GM18507 (cell line): ENCODE results near the gene RFX4.

ENCODE experiments used
- DNase-seq: peaks from one replicate; pipeline ENCODE4 v3.0.0; 2011; ENCODE audit warnings: low read depth; ENCODE audit not compliant: insufficient read length; ENCODE audit errors: extremely low spot score
- FAIRE-seq: peaks from 2 replicates; lab custom pipeline; 2011; peaks lifted over from hg19 to GRCh38; lab: Jason Lieb, UNC

RFX4 gene

DNA sequence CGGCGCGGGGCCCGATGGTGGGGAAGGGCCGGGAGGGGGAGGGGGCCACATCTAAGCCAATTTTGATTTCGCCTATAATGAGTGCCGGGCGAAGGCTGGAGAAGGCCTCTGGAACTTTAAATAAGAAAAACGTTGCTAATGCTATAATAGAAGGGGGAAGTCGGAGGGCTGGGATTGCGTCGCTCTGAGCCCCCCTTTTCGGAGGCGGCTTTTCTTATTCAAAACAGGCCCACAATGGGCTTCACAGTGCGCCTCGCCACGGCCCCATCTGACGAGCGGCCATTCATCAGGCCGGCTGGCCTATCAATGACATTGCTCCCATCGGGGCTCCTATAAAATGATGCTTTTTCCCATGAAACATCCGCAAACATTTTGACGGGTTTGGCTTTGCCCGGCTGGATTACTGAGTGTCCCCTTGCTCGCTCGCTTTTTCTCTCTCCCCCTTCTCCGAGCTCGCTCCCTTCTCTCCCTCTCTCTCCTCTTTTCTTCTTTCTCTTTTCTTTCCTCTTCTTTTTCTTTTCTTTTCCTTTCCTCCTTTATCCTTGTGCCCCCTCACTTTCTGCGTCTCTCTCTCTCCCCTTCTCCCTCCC lies at the start of gene RFX4:
RFX4 (plus strand) TSS at position 364 of the 590 bp plus-strand sequence. CDS start 317 bp downstream, outside the sequence.
- FAIRE-seq (no peak), DNase-seq (no peak)

DNA sequence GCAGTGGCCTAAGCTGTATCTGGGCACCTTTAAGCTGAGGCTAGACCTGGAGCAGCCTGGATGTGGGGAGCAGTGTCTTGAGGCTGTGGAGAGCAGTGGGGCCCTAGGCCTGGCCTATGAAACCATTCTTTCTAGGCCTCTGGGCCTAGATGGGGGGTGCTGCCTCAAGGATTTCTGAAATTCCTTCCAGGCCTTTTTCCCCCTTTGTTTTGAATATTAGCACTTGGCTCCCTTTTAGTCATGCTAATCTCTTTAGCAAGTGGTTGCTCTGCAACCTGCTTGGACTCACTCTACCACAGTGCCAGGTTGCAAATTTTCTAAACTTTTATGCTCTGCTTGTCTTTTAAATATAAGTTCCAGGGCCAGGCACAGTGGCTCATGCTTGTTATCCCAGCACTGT lies 41.6 kb upstream of the RFX4 start:
- FAIRE-seq, result no peak
- DNase-seq, result no peak

DNA sequence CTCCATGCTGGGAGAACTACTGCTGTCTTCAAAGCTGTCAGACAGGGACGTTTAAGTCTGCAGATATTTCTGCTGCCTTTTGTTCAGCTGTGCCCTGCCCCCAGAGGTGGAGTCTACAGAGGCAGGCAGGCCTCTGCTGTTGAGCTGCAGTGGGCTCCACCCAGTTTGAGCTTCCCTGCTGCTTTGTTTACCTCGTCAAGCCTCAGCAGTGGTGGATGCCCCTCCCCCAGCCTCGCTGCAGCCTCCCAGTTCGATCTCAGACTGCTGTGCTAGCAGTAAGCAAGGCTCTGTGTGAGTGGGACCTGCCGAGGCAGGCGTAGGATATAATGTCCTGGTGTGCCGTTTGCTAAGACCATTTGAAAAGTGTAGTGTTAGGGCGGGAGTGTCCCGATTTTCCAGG lies 31.4 kb upstream of the RFX4 start:
- no peak for FAIRE-seq
- no peak for DNase-seq

DNA sequence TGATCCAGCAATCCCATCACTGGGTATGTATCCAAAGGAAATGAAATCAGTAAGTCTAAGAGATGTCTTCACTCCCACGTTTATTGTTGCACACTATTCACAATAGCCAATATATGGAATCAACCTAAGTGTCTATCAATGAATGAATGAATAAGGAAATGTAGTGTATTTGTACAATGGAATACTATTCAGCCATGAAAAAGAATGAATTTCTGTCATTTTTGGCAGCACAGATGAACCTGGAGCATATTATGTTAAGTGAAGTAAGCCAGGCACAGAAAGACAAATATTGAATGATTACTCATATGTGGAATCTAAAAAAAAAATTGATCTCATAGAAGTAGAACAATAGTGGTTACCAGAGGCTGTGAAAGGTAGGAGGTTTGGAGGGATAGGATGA lies 30.6 kb upstream of the RFX4 start:
- no peak for DNase-seq
- no peak for FAIRE-seq

DNA sequence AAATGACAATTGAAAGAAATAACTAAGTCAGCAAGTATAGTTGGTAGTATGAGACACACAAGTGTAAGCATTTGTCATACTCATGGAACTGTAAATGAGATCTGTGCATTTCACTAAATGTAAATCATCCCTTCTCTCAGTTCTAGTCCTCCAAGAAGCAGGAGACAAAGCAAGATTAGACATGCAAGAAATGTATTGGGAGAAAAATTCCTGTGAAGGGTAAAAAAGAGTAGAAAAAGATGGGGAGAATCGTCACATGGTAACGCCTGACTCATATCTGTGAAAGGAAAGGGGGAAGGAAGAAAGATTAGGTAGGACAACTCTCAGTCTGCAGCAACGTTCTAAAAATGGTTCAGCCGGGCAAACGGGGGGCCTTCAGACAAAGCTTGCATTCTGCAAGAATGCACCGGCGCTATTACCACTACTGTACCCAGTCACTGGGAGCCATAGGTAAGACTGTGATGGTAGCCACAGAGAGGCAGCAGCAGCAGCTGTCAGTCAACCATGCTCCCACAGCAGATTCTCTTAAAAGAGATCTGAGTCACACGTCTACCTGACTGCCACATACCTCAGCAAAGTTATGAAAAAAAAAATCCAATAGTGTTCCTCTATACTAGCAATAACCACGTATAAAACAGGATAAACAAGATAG lies 18.0 kb upstream of the RFX4 start:
- no peak for FAIRE-seq
- no peak for DNase-seq

DNA sequence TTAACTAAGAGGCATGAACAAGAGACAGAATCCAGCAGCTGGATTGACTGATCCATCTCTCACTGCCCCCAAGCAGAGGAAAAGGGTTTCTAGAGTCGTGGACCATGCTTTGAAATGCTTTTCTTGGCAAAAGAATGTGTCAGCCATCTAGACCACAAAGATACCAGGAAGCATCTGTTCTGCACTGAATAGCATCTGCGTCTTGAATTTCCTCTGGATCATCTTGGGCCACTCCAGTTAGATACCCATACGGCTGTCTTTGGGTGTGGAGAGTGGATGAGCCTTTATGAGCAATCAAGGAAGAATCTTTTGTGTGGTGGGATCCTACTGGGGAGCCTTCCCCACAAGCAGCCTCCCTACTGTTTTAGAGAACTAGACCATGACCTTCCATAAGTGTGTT lies 16.0 kb upstream of the RFX4 start:
- FAIRE-seq, result no peak

DNA sequence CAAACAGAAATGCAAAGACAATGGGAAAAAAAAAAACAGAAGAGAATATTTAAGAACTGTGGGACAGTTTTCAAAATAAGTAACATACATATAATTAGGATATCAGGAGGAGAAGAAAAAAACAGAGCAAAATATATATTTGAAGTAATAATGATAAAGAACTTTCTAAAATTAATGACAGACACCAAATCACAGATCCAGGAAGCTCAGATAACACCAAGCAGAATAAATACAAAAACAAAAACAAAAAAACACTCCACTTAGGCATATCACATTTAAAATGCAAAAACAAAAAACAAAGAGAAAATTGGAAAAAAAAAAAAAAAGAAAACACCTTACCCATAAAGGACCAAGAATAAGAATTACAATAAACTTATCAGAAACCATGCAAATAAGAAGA lies 9.6 kb upstream of the RFX4 start:
- FAIRE-seq, result no peak

More for the DNA sequence above, 16.0 kb upstream of the RFX4 start:
- DNase-seq, result no peak

DNA sequence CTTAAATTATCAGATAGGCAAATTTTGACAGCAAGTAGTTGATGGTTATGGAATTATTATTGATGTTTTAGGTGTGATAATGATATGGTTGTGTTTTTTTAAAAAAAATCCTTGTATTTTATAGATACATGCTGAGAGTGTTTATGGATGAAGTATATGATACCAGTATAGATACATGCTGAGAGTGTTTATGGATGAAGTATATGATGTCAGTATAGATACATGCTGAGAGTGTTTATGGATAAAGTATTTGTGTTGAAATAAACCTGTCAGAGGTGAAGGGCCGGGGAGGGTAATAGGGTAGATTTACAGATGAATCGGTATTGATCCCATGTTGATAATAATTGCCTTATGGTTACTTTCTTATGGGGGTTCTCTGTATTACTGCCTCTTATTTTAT lies 6.0 kb upstream of the RFX4 start:
- DNase-seq (no peak), FAIRE-seq (no peak)

More for the DNA sequence above, 9.6 kb upstream of the RFX4 start:
- DNase-seq, result no peak

DNA sequence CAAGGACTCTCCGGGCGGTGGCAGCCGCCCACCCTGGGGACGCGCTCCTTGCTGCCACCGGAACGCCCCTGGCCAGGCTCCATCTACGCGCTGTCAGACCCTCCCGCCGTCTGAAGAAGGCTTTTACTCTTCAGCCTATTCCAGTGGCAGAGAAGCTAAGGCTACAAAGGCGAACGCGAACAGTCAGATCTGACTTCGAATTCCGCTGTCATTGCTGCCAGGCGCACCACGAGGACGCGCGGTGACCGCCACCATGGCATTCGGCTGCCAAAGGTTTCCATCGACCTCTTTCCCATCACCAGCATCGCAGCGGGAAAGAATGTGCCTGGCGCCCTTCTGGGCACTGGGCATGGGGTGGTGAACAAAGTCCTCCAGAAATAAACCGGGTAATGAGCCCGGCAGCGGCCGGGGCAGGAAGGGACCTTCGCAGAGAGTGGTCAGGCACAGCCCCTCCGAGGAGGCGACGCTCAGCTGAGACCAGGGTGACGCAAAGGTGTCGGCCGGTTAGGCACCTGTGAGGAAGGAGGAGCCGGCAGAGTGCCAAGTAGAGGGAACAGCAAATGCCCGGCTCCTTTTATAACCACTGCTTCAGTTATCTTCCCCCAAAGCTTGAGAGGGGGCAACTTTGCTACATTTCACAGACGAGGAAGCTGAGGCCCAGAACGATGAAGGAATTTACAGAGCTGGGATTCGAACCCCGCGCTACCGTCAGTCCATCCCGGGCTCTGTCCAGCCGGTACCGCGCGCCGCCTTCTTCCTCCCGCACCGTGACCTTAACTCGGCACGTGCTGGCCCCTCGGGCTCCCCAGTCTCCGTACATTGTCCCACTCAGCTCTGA lies 1.9 kb upstream of the RFX4 start:
- no peak for FAIRE-seq
- DNase-seq, result no peak

DNA sequence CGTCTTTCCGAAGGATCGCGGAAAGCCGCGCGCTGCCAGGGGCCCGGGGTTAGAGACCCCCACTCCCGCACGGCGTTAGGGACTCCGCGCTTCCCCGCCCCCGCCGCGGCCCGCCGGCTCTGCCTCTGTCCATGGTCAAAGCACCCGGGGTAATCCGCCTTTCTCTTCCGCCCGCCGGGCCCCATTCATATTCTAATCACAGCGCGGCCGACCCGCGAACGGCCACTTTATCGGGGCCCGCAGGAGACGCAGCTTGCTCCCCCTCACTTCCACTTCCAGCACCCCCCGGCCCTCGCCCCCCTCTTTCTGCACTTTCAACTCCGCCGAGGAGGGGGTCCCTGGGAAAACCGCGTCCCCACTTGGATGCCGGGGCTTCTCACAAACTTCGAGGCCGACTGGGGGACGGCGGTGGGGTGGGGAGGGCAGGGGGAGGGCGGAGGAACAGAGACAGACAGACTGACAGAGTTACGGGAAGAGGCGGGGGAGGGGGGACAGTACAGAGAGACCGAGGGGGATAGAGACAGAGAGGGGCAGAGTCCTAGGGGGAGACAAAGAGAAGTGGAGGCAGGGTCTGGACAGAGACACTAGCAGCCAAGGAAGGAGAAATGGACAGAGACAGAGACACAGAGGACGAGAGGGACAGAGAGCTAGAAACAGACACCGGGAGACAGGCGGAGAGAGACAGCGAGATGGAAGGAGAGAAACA lies 1.1 kb upstream of the RFX4 start:
- no peak for DNase-seq
- no peak for FAIRE-seq

DNA sequence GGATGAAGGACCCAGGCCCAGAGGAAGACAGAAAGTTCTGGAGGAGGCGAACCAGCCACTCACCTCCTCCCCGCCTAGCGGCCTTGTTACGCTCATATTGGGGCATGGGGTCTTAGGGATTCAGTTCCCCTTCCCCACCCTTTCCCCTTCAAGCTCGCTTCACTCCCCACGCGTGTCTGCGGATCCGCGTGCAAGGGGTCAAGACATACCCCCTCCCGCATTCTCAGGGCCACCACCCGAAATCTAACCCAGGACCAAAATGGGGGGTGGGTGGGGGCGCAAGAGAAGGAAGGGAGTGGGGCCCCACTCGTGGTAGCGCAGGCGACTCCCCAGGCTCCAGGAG lies 584 bp upstream of the RFX4 start:
- no peak for DNase-seq
- no peak for FAIRE-seq

DNA sequence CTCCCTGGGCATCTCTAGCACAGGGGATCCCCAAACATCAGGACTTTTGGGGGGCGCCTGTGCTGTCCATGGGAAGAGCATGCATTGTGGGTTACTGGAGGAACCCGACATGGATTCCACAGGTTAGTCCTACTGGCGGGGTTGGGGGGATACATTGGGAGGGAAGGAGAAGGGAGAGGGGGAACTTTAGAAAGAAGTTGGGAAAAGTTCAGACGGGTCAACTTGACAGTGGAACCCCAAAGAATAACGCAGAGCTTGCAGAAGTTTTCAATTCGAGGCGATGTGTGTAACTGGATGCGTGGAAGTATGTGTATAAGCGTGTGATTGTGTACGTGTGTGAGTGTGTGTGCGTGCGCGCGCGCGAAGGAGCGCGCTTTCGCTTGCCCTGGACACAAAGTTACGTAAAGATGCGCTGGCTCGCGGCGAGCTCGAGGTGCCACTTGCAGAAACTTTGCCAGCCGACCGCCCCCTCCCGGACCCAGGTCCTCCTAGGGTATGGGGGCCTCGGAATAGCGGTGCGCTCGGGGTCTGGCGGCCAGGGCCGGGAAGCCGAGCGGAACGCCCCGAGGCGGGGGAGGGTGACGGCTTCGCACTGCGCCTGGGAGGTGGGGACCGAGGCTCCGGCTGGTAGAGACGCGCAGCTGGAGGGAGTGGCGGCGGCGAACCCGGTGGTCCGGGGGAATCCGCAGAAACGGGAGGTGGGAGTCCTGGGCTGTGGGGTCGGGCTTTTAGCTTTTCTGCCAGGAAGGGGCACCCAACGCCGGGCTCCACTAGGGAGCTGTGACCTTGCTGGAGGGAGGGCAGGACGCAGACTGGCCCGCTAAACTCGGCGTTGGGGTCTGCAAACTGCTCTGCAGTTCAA lies 669 bp downstream of the RFX4 start:
- DNase-seq (no peak), FAIRE-seq (no peak)

DNA sequence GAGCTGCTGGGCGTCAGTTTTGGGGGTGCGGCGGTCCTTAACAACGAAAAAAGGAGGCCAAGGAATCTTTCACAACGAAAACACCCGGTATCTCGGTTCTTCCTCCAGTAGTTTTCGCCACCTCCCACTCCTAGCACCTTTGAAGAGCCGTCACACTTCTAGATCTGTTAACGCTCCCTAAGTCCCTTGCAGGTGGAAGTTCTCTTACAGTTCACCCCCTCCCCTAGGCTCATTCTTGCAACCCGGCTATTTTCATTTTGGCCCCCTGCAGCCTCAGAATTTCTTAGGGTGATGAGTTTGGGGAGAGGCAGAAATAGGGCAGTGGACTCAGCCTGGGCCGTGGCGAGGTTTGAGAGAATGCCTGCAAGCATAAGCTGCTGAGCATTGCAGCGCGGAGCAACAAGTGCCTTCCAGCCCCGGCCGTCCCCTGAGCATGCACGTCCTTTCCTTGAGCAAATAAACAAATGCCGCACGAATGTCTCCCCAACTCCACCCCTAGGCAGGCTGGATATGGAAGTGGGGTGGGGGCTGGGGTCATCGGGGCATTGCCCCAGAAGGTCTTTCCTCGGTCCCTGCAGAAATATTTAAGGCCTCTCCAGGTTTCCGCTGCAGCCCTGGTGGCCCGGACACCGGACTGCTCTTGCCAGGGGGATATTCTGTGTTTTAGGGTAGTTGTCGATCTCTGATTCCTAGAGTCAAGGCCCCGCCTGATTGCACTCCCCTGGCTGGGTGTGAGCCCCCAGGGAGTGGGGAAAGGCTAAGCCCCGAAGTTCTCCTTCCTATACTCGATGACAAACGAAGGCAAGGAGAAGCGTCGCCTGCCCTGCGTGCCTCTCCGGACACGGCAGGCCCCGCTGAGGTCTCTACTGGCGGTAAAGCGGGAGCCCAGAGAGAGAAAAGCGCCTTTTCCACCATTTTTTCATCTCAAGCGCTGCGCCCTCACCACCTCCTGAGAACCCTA lies 1.6 kb downstream of the RFX4 start:
- DNase-seq, result no peak
- FAIRE-seq, result no peak

DNA sequence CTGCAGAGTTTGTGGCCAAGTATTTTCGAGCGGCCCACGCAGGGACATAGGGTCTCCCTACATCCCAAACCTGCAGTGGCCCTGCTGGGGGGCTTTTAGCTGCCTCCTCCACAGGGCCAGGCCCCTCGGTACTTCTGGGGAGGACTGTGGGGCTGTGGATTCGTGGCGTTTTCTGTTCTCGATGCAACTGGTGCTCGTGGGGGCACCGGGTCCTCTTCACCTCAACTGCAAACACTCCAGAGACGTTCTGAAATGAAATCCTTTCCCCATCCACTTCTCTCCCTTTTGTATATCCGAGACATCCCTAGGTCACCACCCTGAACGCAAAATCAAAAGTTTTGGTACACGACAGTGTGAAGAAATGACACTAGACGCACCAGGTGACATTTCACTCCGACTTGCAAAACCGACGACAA lies 2.3 kb downstream of the RFX4 start:
- FAIRE-seq (no peak), DNase-seq (no peak)

DNA sequence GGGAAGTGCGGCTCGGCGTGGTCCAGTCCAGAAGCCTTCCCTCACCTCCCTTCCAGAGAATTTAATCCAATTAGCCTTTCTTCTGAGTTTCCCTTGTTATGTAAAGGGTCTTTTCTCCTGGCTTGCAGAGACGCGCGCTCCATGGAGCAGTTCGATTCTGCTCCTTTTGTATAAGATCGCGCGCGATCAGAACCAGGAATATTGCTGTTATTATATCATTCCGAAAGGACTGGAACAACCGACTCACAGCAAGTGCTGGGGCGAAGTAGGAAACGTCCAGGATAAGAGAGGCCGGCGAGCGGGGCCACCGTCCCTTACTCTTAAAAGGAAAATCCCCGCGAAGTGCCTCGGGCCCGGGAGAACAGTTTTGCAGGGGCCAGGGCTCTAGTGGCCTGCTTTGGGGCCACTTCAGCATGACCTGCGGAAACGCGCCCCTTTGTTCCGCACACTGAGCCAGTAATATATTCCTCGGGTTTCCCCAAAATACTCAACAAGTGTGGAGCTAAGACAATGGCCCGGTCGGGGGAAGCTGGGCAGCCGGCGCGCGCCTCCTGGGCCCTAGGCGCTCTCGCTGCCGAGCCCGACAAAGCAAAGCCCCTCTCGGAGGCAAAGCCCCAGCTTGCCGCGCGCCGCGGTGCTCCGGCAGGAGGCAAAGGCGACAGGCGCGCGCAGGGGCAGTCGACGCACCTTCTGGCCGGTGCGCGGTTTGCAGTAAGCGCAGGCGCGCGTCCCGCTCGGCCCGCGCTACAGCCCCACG lies 2.9 kb downstream of the RFX4 start:
- FAIRE-seq (no peak), DNase-seq (no peak)

DNA sequence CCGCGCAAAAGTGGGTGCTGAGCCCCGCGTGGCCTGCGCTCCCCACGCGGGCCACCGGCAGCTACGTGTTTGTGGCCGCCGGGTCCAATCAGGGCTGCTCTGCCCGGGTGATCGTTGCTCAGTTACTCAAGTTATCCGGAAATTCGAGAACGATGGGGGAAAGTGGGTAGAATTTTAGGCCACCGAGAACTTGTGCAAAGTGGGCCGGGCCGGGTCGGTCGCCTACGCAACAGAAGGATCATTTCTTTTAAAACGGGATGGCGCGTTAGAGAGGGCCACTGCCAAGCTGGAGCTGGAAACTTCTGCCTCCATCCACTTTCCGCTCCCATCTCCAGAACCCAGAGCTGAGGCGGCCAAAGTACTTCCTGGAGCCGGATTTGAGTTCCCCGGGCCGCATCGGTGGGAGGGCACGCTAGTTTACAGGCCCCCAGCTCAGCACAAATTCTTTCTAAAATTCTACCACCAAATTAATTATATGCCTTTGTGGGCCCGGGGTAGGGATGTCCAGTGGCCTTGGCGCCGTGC lies 3.5 kb downstream of the RFX4 start:
- DNase-seq (no peak), FAIRE-seq (no peak)
